ENCODE results near the gene IFITM2.
"Not testable (repeated sequence)": the region's sequence is repeated elsewhere in the genome, so short reads cannot be mapped to it uniquely, and the experiment has no call there.

Gene IFITM2

DNA sequence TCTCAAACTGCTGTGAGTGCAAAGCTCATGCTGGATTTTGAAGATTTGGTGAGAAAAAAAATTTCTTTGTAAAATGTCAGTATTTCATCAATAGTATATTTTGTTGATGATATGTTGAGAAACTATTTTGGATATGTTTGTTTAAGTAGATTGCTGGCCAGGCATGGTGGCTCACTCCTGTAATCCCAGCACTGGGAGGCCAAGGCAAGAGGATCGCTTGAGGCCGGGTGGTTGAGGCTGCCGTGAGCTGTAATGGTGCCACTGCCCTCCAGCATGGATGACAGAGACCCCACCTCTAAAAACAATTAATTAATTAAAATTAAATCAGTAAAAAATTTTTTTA lies 19.9 kb downstream of the IFITM2 start:
- DNase-seq = no peak

DNA sequence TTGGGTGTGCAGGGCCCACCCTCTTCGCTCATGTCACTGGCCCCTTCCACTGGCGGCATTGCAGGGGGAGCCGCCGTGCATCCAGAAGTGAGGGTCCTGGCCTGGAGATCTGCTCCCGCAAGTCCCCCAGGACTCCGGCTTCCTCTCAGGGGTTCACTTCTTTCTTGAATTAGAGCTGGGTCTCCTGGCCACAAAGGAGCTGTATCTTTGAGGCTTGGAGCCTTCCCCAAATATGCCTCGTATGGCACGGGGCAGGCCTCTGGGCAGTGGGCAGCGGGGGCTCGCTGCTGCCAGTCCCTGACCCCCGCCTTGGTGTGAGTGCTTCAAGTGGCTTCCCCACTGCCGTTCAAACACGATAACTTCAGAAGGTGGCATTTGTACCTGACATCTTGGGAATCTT lies 20.4 kb downstream of the IFITM2 start:
- DNase-seq = no peak

DNA sequence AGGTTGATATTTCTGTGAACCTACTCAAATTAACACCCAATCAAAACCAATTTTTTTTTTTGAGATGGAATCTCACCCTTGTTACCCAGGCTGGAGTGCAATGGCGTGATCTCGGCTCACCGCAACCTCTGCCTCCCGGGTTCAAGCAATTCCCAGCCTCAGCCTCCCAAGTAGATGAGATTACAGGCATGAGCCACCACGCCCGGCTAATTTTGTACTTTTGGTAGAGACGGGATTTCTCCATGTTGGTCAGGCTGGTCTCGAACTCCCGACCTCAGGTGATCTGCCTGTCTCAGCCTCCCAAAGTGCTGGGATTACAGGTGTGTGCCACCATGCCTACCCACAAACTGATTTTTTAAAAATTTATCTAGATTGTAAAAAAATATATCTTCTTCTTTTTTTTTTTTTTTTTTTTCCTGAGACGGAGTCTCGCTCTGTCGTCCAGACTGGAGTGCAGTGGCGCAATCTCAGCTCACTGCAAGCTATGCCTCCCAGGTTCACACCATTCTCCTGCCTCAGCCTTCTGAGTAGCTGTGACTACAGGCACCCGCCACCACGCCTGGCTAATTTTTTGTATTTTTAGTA lies 21.0 kb downstream of the IFITM2 start:
- DNase-seq = not testable (repeated sequence)

DNA sequence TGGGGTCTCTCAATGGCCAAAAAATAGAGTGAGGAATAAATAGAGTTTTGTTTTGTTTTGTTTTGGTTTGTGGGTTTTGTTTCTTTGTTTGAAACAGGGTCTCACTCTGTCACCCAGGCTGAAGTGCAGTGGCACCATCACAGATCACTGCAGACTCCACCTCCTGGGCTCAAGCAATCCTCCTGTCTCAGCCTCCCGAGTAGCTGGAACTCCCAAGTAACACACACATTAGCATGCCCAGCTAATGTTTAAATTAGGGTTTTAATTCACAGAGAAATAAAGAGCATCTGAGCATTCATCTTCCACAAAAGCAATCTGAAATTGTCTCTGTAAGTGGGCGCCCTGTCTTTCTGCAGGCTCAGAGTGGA lies 22.3 kb downstream of the IFITM2 start:
- DNase-seq = no peak

DNA sequence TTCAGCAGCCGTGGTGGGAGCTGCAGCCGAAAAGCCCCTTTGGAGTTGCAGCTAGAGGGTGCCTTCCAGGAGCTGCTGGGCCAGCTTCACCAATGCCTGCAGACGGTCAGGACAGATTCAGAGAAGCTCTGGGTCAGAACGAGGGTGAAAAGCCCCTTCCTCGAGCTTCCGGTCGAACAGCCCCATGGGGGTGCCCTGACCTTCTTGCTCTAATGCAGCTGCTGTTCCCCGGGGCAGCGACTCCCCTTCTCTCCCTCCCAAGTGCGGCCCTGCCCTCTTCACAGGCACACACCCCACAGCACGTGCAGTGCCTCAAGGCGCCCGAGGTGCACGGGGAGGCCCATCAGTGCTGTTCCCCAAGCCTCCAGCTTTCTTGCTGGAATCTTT lies 22.7 kb downstream of the IFITM2 start:
- DNase-seq = no peak

DNA sequence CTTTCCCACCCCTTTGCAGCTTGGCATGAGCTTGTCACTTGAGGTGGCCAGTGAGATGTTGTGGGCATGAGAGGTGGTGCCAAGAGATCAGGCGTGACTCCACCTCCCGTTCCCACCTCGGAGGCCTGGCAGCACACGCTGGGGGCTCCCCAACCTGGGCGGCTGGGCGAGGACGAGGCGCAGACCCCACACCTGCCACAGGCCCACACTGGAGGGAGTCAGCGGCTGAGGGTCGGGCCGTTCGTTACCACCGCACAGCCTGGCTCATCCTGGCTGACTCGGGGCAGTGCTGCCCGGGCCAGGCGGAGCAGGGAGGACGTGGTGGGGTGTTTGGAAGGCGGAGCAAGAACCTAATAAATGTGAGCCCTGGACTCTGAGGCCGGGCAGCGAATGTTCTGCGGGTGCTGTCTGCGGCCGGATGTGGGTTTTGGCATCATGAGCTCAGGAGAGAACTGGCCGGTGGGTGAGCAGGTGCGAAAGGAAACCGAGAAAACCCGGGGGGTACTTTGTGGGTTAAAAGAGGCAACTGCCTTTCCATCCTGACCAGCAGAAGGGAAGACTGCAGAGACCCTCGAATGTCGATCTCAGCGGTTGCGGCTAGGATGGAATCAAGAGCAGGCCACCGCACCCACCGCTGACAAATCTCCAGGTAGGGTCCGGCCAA lies 23.2 kb downstream of the IFITM2 start:
- no peak for DNase-seq

DNA sequence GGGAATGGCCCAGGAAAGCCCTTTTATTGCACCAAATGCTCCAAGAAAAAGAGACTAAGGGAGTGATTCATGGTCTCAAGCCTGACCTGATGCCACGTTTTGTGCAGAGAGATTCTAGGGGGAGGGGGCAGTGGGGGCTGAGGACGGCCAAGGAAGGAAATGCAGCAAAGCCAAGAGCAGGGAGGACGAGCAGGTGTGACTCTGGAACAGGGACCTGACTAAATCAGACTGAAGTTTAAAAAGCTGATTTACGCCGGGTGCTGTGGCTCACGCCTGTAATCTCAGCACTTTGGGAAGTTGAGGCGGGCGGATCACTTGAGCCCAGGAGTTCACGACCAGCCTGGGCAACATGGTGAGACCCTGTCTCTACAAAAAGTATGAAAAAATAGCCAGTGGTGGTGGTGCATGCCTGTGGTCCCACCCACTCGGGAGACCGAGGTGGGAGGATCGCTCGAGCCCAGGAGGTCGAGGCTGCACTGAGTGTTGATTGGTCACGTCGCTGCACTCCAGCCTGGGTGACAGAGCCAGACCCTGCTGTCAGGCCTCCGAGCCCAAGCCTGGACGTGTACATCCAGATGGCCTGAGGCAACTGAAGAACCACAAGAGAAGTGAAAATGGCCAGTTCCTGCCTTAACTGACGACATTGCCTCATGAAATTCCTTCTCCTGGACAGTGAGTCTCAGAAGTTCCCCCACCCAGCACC lies 23.9 kb downstream of the IFITM2 start:
- DNase-seq = no peak

DNA sequence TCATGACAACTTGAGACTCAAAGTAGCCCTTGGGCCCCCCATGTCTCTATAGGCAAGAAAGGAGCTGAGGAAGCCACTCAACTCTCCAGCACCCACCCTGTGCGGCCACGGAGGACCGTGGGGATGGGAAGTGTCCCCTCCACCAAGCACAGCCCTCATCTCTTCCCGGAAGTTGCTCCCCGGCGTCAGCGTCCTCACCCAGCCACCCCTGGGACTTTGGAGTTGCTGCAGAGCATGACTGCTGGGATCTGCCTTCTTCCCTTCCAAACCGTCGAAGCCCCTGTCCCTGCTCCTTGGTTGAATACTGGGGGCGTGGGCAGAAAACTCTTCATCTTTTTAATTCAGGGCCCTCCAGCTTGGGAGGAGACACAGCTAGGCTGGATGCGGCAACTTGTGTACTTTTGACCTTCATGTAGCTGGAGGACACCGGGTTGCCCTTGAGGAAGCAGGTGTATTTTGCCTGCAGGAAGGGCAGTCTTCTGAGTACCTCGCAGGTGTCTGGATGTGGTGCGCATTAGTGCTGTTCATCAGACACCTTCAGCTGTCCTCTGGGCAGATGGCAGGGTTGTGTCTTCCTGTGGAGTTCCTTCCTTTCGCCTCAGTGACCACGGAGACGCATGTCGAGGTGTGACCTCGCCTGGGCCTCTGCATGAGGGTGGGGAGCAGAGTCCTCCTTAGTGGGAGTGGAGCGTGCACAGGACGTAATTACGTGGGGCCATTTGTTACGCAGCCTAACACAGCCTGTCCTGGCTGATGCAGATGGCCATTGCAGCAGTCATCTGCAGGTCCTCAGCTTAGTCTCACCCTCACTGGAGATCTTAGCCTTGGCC lies 25.2 kb downstream of the IFITM2 start:
- DNase-seq = no peak

DNA sequence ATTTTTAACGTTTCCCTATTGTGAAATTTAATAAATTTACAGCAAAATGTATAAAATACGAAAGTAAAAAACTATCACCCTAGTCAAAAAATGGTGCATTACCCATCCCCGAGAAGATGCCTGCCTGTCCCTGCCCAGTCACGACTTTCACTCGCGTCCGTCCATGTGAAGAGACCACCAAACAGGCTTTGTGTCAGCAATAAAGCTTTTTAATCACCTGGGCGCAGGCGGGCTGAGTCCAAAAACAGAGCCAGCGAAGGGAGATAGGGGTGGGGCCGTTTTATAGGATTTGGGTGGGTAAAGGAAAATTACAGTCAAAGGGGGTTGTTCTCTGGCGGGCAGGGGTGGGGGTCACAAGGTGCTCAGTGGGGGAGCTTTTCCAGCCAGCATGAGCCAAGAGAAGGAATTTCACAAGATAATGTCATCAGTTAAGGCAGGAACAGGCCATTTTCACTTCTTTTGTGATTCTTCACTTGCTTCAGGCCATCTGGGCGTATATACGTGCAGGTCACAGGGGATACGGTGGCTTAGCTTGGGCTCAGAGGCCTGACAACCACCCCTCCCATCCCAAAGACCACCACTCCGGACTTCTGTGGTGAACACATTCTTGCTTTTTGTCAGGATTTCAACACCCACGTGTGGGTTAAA lies 26.1 kb downstream of the IFITM2 start:
- not testable (repeated sequence) for DNase-seq

DNA sequence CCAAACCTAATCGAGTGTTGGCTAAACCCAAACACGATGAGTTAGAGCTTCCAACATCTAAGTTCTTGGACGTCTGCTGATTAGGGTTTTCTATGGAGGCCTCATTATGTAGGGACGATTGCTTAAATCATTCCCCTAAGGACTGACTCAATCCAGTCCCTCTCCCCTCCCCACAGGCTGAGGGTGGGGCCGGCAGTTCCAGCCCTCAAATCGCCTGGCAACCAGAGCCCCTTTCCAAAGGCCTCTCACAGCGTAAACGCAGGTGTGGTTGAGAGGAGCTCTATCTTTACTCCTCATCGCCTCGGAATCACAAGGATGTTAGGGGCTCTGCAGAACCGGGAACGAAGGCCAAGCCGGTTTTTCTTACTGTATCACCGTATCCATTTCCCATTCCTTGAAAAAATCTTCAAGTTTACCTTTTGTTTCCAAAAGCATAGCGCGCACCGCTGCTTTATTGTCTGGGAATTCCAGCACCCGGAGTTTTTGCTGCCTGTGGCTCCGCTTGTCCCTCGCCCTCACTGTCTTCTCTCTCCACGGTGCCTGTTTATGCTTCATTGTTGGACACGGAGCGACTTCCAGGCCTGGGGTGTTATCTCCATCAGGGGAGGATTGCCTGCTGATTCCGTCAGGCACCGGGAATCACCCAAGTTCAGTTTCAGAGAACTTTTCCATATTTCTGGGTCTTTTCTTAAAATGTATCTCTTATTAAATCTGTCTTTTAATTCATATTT lies 26.8 kb downstream of the IFITM2 start:
- no peak for DNase-seq

DNA sequence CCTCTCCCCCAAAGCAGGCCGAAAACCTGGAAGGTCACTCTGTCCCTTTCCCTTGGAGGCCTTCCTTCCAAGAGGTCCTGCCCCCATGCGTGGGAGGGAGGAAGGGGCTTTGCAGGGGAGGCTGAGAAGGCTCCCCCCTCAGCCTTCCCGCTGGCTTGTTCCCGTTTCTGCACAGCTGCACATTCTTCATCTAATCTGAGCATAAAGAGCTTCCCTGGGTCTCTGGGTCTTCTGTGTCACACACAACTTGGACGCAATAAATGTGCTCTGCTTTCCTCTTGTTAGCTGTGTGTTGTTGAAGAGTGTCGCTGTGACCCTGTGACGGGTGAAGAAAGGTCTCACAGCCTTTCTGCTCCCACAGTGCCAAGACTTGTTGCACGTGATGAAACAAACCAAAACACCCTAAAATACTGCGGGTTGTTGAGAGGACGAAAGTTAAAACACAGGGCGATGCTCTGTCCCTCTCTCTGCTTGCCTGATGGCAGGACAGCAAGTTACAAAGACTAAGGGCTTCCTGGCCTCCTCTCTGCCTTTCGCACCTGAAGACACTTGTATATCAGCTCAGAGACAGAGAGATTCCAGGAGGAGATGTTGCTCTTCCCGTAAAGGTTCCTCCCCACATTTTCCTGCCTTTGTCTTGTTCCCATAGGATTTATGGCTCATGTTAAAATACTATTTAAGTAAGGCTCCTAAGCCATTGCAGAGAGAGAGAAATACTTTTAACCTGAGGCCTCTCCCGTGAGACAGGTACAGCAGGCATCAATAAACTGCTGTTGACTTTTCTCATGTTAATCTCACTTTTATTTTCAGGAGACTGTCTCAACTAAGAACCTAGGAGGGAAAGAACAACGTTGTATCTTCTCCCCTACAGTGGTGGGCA lies 28.4 kb downstream of the IFITM2 start:
- no peak for DNase-seq

DNA sequence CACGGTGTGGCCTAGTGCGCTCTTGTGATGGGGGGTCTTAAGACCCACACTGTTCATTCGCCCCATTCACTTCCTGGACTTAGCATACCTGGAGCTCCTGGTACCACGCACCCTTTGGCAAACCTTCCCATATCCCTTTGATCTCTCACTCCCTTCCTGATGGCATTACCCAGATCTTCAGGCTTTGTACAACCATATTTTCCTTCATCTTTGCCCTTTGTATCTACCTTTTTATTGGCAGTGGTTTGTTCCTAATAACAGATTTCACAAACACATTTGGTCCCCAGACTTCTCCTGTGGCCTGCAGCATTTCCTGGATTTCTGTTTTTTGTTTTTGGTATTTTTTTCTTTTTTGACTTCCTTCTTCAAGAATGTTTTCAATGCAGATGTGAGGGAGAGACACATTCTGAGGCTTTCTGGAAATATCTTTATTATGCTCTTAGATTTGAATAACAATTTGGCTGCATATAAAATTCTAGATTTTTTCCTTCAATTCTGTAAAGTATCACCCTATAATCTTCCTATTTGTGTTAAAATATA lies 29.1 kb downstream of the IFITM2 start:
- no peak for DNase-seq

DNA sequence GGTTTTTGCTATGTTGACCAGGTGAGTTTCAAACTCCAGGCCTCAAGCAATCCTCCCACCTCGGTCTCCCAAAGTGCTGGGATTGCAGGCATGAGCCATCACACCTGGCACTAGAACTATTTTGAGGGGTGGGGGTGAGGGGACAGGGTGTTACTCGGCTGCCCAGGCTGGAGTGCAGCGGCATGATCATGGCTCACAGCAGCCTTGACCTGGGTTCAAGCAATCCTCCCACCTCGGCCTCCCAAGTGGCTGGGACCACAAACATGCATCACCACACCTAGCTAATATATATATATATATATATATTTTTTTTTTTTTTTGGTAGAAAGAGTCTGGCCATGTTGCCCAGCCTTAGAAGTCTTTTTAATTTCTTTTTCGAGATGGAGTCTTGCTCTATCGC lies 30.1 kb downstream of the IFITM2 start:
- DNase-seq = no peak

DNA sequence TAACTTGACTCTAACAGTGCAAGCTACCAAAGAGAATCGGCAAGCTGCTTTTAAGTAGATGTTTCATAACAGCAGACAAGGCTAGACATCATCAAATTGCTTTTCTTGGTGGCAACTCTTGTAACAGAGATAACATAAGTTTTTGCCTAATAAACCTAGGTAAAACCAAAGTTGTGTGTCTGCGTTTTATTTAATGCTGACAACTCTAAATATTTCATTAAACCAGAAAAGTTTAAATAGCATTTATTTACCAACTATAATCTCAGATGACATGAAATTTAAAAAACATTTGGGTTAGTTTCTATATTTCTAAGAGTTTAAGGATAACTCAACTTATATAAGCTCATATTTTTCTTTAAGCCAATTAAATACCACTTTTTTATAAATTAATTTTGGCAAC lies 32.3 kb downstream of the IFITM2 start:
- DNase-seq = no peak

DNA sequence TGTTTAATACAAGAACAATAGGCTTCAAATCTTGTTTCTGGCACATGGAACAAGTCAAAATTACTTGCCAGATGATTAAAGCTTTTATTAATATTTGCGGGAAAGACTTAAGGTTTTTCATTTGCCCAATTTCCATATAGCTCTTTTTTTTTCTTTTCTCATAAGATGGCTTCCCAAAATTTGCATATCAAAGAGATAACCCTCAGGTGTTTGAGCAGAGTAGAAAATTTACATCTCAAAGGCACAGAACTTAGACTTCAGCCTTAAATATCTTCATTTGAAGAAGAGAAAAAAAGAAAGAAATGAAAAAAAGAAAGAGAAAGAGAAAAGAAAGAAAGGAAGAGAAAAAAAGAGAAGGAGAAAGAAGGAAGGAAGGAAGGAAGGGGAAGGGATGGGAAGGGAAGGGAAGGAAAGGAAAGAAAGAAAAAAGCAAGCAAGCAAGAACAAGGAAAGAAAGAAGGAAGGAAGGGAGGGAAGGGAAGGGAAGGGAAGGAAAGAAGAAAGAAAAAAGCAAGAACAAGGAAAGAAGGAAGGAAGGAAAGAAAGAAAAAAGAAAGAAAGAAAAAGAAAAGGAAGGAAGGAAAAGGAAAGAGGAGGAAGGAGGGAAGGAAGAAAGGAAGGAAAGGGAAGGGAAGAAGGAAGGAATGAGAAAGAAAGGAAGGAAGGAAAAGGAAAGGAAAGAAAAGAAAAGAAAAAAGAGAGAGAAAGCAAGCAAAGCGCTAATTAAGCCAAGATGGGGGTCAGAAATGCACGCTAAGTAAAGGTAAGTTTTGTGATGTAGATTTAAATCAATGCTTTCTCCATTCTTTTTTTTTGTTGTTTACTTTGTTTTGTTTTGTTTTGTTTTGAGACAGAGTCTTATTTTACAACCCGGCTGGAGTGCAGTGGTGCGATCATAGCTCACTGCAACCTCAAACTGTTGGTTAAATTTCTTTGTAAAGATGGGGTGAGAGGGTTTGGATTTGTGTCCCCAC lies 33.2 kb downstream of the IFITM2 start:
- DNase-seq = no peak

DNA sequence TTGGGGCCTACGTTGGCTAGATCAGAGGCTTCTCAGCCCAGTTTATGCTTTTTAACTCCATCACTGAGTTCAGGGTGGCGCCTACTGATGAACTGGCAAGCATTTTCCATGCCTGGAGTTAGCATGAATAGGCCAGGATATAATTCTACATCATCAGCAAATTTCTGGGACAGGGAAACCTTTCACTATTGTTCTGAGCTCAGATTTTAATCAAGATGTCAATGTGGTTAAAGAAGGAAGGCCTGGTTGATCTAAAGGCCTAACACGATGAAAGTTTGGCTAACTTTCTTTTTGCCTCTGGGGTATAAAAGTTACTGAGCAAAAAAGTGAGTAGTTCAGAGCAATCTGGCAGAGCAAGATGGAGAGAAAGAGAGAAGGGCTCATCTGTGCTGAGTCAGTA lies 34.7 kb downstream of the IFITM2 start:
- no peak for DNase-seq

DNA sequence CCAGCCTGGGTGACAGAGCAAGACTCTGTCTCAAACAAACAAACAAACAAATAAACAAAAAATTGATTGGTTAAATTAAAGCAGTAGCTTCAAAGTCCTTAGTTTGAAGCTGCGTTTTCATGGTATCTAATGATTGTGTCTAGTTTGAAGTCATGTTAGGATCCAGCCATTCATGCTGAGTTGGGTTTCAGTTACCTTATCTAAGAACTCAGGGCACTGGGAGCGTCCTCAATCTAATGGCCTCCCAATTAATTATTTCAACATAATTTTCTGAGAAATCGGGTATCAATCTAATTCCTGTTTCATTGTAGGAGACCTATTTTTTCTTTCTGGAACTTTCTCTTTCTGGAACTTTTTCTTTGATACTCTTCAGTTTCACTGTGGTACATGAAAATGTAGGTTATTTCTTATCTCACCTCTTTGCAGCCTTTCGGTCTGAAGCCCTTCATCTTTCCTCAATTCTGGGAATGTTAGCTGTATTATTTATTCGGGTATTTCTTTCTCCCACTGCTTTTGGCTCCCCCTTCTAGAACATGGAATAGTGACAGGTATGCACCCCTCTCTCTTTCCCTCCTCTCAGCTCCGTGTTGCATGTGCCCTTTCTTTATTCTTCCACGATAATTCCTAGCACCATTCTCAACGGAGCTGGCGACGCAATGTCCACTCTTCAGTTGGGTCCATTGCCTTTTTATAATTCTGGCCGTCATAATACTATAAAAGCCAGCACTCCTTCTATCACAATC lies 37.4 kb downstream of the IFITM2 start:
- DNase-seq = no peak

DNA sequence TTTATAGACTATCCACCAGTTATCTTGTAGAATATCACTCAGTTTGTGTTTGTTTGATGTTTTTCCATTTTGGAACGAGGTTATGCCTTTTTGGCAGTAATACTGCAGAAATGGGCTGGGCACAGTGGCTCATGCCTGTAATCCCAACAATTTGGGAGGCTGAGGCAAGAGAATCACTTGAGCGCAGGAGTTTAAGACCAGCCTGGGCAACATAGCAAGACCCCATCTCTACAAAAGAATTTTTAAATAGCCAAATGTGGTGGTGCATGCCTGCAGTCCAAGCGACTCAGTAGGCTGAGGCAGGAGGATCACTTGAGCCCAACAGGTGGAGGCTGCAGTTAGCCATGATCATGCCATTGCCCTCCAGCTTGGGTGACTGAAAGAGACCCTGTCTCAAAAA lies 38.9 kb downstream of the IFITM2 start:
- no peak for DNase-seq

DNA sequence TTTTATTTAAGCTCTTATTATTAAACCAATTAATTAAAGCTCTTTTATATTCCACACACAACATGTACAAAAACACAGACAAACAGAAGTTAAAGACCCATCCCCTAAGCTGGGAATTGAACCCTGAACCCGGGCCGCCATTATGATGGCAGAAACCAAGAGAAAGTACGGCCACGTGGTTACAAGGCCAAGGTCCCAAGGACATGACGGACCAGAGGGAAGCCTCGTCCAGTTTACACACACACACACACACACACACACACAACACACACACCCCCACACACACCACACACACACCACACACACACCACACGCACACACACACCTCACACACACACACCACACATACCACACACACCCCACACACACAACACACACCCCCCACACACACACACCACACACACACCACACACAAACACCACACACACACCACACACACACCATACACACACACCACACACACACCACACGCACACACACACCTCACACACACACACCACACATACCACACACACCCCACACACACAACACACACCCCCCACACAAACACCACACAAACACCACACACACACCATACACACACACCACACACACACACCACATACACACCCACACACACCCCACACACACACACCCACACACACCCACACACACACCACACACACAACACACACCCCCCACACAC lies 41.8 kb downstream of the IFITM2 start:
- DNase-seq = not testable (repeated sequence)
